A549 (cell line): ENCODE measurements around the gene DMPK. TPM values are rescaled to one million over a fixed set of nuclear protein-coding genes. Genes with fewer than 3 reads are reported as not detected.

Experiments
- ATAC-seq, 2 experiments: fragments of 200-7000 bp in 1 of 2; fragments of >200 bp in 1 of 2; cut with Nextera tagmentation in 1 of 2; cut with Tn5 transposase in 1 of 2; 3 replicates each; pipeline versions ENCODE4 v1.8.0 to v1.9.1; 2018 to 2020; ENCODE audit warnings: mild to moderate bottlenecking in 1 of 2, moderate library complexity in 1 of 2
- CTCF ChIA-PET: fragments of 300-600 bp; sonication (Branson Sonifier 250); formaldehyde crosslinking; extraction: SDS; loops from one replicate; lab custom pipeline; 2021; ENCODE audit warnings: antibody characterized with exemption, inconsistent platforms; lab: Yijun Ruan, JAX
- POLR2A ChIA-PET: fragments of 350-600 bp; formaldehyde crosslinking; extraction: SDS; loops from one replicate; lab custom pipeline; 2021; ENCODE audit warnings: antibody characterized with exemption, inconsistent platforms; lab: Yijun Ruan, JAX
- DNase-seq, 2 experiments: peaks; one replicate each; pipeline versions ENCODE4 v3.0.0 to v3.0.0-alpha.2; 2011 to 2016; ENCODE audit warnings: low read depth in 1 of 2, low spot score in 1 of 2
- FAIRE-seq: peaks from 2 replicates; lab custom pipeline; 2011; peaks lifted over from hg19 to GRCh38; lab: Jason Lieb, UNC
- H3K27ac ChIP-seq, 2 experiments: fragments of >200 bp; sonication (Bioruptor Twin); formaldehyde crosslinking; 3 replicates each; pipeline ENCODE4 v1.5.1; 2016 to 2017
- H3K4me1 ChIP-seq: fragments of >200 bp; sonication (Bioruptor Twin); formaldehyde crosslinking; 3 replicates; pipeline ENCODE4 v1.6.1; 2016
- H3K4me2 ChIP-seq: fragments of >200 bp; sonication (Bioruptor Twin); formaldehyde crosslinking; 3 replicates; pipeline ENCODE4 v1.6.1; 2016
- H3K4me3 ChIP-seq: fragments of >200 bp; sonication (Bioruptor Twin); formaldehyde crosslinking; 3 replicates; pipeline ENCODE4 v1.5.1; 2016
- H3K9me3 ChIP-seq: fragments of >200 bp; sonication (Bioruptor Twin); formaldehyde crosslinking; 3 replicates; pipeline ENCODE4 v1.6.1; 2016
- ATOH8 ChIP-seq: fragments of 250-450 bp; sonication (Bioruptor Pico); IDR thresholded peaks from 2 replicates; pipeline ENCODE4 v1.5.0; 2020; ENCODE audit warnings: low read depth, mild to moderate bottlenecking, moderate library complexity
- CBX2 ChIP-seq: fragments of 200-600 bp; sonication (generic); IDR thresholded peaks from 2 replicates; pipeline ENCODE4 v1.6.1; 2016; ENCODE audit warnings: low read depth, mild to moderate bottlenecking, borderline replicate concordance
- CEBPB ChIP-seq, 2 experiments: fragments of >200 bp in 1 of 2; sonication (Bioruptor Twin) in 1 of 2; formaldehyde crosslinking in 1 of 2; IDR thresholded peaks; 2 replicates each; pipeline ENCODE4 v1.6.1; 2012 to 2016
- CHD2 ChIP-seq: fragments of 150-350 bp; IDR thresholded peaks from 2 replicates; pipeline ENCODE4 v1.6.1; 2014; ENCODE audit warnings: low read length; ENCODE audit not compliant: partially characterized antibody
- CHD4 ChIP-seq: fragments of 200-600 bp; sonication (generic); IDR thresholded peaks from 2 replicates; pipeline ENCODE4 v1.6.1; 2016; ENCODE audit warnings: antibody characterized with exemption, mild to moderate bottlenecking, borderline replicate concordance
- EP300 ChIP-seq, 2 experiments: fragments of >200 bp; sonication (Bioruptor Twin); formaldehyde crosslinking; IDR thresholded peaks; 2 replicates in 1 of 2; 3 replicates in 1 of 2; pipeline ENCODE4 v1.6.1; 2016 to 2017
- FOSB ChIP-seq: fragments of 250-450 bp; sonication (Bioruptor Pico); IDR thresholded peaks from 2 replicates; pipeline ENCODE4 v1.5.0; 2020; ENCODE audit warnings: mild to moderate bottlenecking, moderate library complexity
- JUN ChIP-seq, 2 experiments: fragments of >200 bp; sonication (Bioruptor Twin); formaldehyde crosslinking; IDR thresholded peaks; 2 replicates in 1 of 2; 3 replicates in 1 of 2; pipeline ENCODE4 v1.6.1; 2016 to 2017
- MAX ChIP-seq: IDR thresholded peaks from 2 replicates; pipeline ENCODE4 v1.6.1; 2012
- NFE2L2 ChIP-seq: fragments of 150-350 bp; conservative IDR thresholded peaks from 2 replicates; pipeline ENCODE4 v1.6.1; 2014; ENCODE audit warnings: low read length
- POLR2A ChIP-seq: IDR thresholded peaks from 2 replicates; pipeline ENCODE4 v1.6.1; 2012; ENCODE audit warnings: mild to moderate bottlenecking, low read length
- POLR2AphosphoS2 ChIP-seq: conservative IDR thresholded peaks from 2 replicates; pipeline ENCODE4 v1.6.1; 2012; ENCODE audit warnings: low read length, improper control_type of control experiment, inconsistent platforms
- RAD21 ChIP-seq, 2 experiments: fragments of >200 bp in 1 of 2; sonication (Bioruptor Twin) in 1 of 2; formaldehyde crosslinking in 1 of 2; IDR thresholded peaks in 1 of 2; conservative IDR thresholded peaks in 1 of 2; 2 replicates in 1 of 2; 3 replicates in 1 of 2; pipeline ENCODE4 v1.6.1; 2012 to 2018; ENCODE audit warnings: inconsistent platforms in 1 of 2
- RCOR1 ChIP-seq: fragments of 150-350 bp; IDR thresholded peaks from 2 replicates; pipeline ENCODE4 v1.6.1; 2014; ENCODE audit warnings: antibody characterized with exemption, low read length, low read depth
- RNF2 ChIP-seq: fragments of 200-600 bp; sonication (generic); IDR thresholded peaks from 2 replicates; pipeline ENCODE4 v1.6.1; 2016; ENCODE audit warnings: low read depth, mild to moderate bottlenecking, antibody characterized with exemption, moderate library complexity, borderline replicate concordance
- USF2 ChIP-seq: fragments of 450-650 bp; IDR thresholded peaks from 2 replicates; pipeline ENCODE4 v1.6.1; 2014; ENCODE audit warnings: antibody characterized with exemption
- WGBS: methylation state at CpG from one replicate; pipeline ENCODE4 v1.1.6; 2017; ENCODE audit errors: missing lambda C conversion rate; 5-methylcytosine and 5-hydroxymethylcytosine counted together
- polyA plus RNA-seq, 4 experiments: library from polyadenylated mRNA; depleted of rRNA in 3 of 4; stranded (reverse); fragments of >200 nt; fragmentation: RNase III in 1 of 4; extraction: RNeasy Plus Mini Kit Qiagen cat#74134 plus additional on column Dnase treatment in 1 of 4; gene quantifications; 2 replicates in 3 of 4; 3 replicates in 1 of 4; pipeline ENCODE4 v1.2.3, GENCODE V29; 2011 to 2017
- TF ChIP-seq, protein P1 (sequence below): IDR thresholded peaks from 2 replicates; pipeline ENCODE4 v1.6.1; 2012
- TF ChIP-seq, protein P2 (sequence below): fragments of 200-600 bp; sonication (generic); IDR thresholded peaks from 2 replicates; pipeline ENCODE4 v1.6.1; 2016; ENCODE audit warnings: antibody characterized with exemption, mild to moderate bottlenecking, moderate library complexity

The DMPK gene
- polyA plus RNA-seq, 2 of the 4 experiments (the other 2 are of a cell fraction), result 21.6 to 56.6 TPM

DNA sequence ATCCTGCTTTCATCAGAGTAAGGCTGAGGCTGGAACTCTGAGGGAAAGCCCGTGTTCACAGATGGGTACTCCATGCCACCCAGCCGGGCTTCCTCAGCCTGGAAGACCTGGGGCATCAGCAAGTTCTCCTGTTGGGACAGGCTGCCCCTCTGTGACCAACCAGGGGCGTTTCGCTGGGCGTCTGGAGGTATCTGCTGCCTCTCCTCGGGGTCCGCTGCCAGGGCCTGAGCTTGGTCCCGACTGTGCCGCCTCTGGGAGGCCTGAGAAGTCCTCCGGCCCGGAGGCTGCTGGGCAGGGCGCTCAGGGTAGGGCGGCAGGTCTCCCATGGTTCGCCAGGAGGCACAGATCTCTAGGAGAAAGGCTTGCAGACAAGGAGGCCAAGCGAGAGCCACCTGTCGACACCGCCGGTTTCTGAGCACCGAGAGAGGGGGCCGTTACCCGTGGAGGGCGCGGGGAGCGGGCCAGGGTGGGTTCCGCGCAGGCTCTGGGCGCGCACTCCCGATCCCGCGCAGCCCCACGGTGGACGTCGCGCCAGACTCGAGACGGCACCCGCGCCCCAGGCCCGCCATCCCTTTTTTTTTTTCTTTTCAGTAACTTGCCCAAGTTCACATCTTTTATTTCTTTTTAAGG is 32.7 kb upstream of the DMPK start, which contains the start of gene RSPH6A:
Gene RSPH6A (minus strand): TSS at position 458 of the 630 bp plus-strand sequence. CDS start 132 bp downstream, at position 326.
- POLR2A ChIA-PET, result interaction anchor here (1.0 to 1.5 kb wide), 2 partner anchors 22 to 44 kb away, joined by 3 to 4 read pairs; partner anchors contain the start of gene DMWD
- H3K4me1 ChIP-seq, result peaks cover 17% of the 10 kb centered on the region
- ATAC-seq (no peak), FAIRE-seq (no peak)
- H3K4me2 ChIP-seq, result no peak within 1 kb of the TSS
- CTCF ChIA-PET, result interaction anchor here (0.5 to 74.3 kb wide), 6 partner anchors 7 to 263 kb away, joined by 3 to 2204 read pairs (median 78); partner anchors contain the start of genes DMPK, DMWD, IRF2BP1 and RSPH6A
- WGBS, result 95% methylated on average over 40 of the region's 40 CpGs
- H3K4me3 ChIP-seq, result no peak within 1 kb of the TSS
- H3K27ac ChIP-seq, result no peak within 1 kb of the TSS
- no peaks in the 10 kb centered on the region for H3K9me3 ChIP-seq
- TF ChIP-seq EP300 (IDR thresholded peaks at IDR 0.05), result no peak
- TF ChIP-seq, protein P1, sequence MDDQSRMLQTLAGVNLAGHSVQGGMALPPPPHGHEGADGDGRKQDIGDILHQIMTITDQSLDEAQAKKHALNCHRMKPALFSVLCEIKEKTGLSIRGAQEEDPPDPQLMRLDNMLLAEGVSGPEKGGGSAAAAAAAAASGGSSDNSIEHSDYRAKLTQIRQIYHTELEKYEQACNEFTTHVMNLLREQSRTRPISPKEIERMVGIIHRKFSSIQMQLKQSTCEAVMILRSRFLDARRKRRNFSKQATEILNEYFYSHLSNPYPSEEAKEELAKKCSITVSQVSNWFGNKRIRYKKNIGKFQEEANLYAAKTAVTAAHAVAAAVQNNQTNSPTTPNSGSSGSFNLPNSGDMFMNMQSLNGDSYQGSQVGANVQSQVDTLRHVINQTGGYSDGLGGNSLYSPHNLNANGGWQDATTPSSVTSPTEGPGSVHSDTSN, result no peak
- TF ChIP-seq FOSB (CRISPR knock-in tag), result no peak
- TF ChIP-seq NFE2L2, result no peak
- TF ChIP-seq, protein P2, sequence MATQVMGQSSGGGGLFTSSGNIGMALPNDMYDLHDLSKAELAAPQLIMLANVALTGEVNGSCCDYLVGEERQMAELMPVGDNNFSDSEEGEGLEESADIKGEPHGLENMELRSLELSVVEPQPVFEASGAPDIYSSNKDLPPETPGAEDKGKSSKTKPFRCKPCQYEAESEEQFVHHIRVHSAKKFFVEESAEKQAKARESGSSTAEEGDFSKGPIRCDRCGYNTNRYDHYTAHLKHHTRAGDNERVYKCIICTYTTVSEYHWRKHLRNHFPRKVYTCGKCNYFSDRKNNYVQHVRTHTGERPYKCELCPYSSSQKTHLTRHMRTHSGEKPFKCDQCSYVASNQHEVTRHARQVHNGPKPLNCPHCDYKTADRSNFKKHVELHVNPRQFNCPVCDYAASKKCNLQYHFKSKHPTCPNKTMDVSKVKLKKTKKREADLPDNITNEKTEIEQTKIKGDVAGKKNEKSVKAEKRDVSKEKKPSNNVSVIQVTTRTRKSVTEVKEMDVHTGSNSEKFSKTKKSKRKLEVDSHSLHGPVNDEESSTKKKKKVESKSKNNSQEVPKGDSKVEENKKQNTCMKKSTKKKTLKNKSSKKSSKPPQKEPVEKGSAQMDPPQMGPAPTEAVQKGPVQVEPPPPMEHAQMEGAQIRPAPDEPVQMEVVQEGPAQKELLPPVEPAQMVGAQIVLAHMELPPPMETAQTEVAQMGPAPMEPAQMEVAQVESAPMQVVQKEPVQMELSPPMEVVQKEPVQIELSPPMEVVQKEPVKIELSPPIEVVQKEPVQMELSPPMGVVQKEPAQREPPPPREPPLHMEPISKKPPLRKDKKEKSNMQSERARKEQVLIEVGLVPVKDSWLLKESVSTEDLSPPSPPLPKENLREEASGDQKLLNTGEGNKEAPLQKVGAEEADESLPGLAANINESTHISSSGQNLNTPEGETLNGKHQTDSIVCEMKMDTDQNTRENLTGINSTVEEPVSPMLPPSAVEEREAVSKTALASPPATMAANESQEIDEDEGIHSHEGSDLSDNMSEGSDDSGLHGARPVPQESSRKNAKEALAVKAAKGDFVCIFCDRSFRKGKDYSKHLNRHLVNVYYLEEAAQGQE, result no peak
- TF ChIP-seq, all 56 proteins: peak for 0
- no peak for DNase-seq

- peaks cover 24% of the 10 kb centered on the region for H3K4me1 ChIP-seq
- FAIRE-seq (no peak), DNase-seq (no peak), ATAC-seq (no peak)
- no peaks in the 10 kb centered on the region for H3K9me3 ChIP-seq
- no peak overlapping the region for H3K4me3 ChIP-seq
- H3K27ac ChIP-seq, result no peak overlapping the region; a peak in 1 of 6 replicates
- POLR2A ChIA-PET, result interaction anchor here (1.0 to 1.5 kb wide), 2 partner anchors 22 to 44 kb away, joined by 3 to 4 read pairs; partner anchors contain the start of gene DMWD
- CTCF ChIA-PET, result interaction anchor here (1.2 to 74.3 kb wide), 7 partner anchors 6 to 263 kb away, joined by 3 to 2204 read pairs (median 9); partner anchors contain the start of genes DMPK, DMWD, FOXA3 and IRF2BP1
- 82% methylated on average over 8 of the region's 12 CpGs for WGBS
- H3K4me2 ChIP-seq, result no peak overlapping the region
- TF ChIP-seq JUN (IDR thresholded peaks at IDR 0.05) (no peak), CBX2 (no peak), RAD21 (conservative IDR thresholded peaks at IDR 0.05 in 1 of 2, IDR thresholded peaks at IDR 0.05 in 1 of 2) (no peak), ATOH8 (CRISPR knock-in tag) (no peak), CHD2 (no peak), RCOR1 (no peak)
Observed at GRCh38 chr19:45814166-45814780, 32.0 kb upstream of the DMPK start.

DNA sequence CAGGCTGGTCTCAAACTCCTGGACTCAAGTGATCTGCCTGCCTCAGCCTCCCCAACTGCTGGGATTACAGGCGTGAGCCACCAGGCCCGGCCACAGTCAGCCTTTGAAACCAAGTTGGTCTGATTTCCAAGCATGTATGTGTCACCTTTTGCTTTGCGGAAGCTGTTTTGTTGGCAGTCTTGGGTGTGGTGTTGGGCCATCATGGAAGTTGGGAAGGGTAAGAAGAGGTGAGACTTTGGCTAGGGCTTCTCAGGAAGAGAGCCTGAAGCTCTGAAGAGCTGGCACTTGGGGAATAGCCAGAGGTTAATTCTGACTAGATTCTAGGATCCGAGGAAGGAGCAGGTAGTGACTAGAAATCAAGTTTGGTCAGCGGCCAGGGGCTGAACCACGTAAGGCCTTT is 30.0 kb upstream of the DMPK start:
- ChIA-PET POLR2A (no interaction called here), CTCF (interaction anchor here (1.1 to 74.3 kb wide), 5 partner anchors 4 to 120 kb away, joined by 4 to 2204 read pairs (median 151); partner anchors contain the start of genes DMPK, DMWD, FOXA3 and IRF2BP1)
- no peak overlapping the region for H3K4me3 ChIP-seq
- H3K27ac ChIP-seq, result 0 out of 6 replicates have a peak overlapping the region, but pooled peaks of 1 of the 2 experiments have one; percentile 18
- no peak for ATAC-seq
- FAIRE-seq, result no peak
- DNase-seq, result no peak
- WGBS, result 86% methylated on average over 6 of the region's 6 CpGs
- no peaks in the 10 kb centered on the region for H3K9me3 ChIP-seq
- H3K4me2 ChIP-seq, result no peak overlapping the region
- H3K4me1 ChIP-seq, result peaks cover 18% of the 10 kb centered on the region
- TF ChIP-seq EP300 (IDR thresholded peaks at IDR 0.05), result no peak
- no peak for TF ChIP-seq FOSB (CRISPR knock-in tag)
- TF ChIP-seq RNF2, result no peak
- no peak for TF ChIP-seq USF2
- no peak for TF ChIP-seq POLR2AphosphoS2
- no peak for TF ChIP-seq ATOH8 (CRISPR knock-in tag)
- TF ChIP-seq POLR2A, result no peak
- TF ChIP-seq CEBPB (IDR thresholded peaks at IDR 0.05), result no peak
- TF ChIP-seq, protein P2, result no peak
- no peak for TF ChIP-seq CHD4
- no peak for TF ChIP-seq MAX
